HG02938 (cell line): Measurements from ENCODE around the gene UGCG.
"Not testable (repeated sequence)": the region's sequence is repeated elsewhere in the genome, so short reads cannot be mapped to it uniquely, and the experiment has no call there.

Experiments
- ATAC-seq: cut with Tn5 transposase; IDR thresholded peaks from one replicate; pipeline ENCODE4 v1.9.1; 2021; ENCODE audit warnings: mild to moderate bottlenecking, moderate library complexity; ENCODE audit not compliant: unreplicated experiment

Gene UGCG

DNA sequence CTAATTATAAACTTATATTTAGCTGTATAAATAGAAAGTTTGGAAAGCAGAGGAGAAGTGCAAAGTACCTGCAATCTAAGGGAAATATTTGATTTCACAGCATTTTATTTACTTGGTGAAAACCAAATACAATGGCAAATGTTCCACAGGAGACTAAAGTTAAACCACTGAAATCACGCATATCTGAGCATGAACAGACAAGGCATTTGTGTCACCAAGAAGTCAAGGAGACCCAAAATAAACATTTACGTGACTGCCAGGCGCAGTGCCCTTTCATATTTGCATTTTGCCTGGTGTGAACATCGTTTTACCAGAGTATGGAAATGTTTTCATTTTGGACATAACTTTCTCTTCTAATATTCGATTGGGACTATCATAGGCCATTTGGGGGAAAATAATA lies 20.6 kb downstream of the UGCG start:
- no peak for ATAC-seq

DNA sequence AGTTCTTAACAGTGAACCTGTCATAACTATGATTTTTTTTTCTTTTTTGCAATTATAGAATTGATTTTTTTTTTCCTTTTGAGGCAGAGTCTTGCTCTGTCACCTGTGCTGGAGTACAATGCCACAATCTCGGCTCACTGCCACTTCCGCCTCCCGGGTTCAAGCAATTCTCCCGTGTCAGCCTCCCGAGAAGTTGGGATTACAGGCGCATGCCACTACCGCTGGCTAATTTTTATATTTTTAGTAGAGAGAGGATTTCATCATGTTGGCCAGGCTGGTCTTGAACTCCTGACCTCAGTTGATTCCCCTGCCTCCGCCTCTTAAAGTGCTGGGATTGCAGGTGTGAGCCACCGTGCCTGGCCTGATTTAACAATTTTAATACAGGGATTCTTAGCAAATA lies 21.4 kb downstream of the UGCG start:
- no peak for ATAC-seq

DNA sequence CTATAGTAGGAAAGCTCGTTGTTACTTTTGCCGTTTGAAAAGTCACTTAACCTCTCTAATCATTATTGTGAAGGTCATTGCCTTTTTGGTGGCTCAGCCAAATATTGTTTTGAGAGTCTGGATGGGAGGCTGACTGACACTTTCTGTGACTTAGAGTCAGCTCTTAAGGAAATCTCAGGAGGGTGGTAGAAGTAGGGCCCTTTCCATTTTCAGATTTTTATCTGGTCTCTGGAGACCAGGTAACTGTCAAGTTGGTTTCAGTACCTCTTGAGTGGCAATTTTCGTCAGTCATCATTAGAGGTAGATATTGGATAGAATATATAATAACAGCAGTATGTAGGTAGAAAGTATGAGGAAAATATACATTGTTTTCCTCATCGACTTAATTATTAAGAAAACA lies 23.3 kb downstream of the UGCG start:
- ATAC-seq = no peak

DNA sequence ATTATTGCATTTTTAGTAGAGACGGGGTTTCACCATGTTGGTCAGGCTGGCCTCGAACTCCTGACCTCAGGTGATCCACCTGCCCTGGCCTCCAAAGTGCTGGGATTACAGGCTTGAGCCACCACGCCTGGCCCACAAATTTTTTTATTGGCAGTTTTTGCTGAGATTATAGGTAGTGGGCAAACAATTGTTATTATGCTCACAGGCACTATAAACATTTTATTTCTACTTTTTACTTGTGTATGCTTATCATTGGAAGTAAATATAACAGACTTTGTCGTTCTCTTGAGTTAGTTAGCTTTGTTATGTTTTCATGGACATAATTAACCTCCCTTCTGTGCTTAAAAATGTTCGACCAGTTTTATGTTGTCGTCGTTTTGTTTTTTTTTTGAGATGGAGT lies 23.9 kb downstream of the UGCG start:
- no peak for ATAC-seq

DNA sequence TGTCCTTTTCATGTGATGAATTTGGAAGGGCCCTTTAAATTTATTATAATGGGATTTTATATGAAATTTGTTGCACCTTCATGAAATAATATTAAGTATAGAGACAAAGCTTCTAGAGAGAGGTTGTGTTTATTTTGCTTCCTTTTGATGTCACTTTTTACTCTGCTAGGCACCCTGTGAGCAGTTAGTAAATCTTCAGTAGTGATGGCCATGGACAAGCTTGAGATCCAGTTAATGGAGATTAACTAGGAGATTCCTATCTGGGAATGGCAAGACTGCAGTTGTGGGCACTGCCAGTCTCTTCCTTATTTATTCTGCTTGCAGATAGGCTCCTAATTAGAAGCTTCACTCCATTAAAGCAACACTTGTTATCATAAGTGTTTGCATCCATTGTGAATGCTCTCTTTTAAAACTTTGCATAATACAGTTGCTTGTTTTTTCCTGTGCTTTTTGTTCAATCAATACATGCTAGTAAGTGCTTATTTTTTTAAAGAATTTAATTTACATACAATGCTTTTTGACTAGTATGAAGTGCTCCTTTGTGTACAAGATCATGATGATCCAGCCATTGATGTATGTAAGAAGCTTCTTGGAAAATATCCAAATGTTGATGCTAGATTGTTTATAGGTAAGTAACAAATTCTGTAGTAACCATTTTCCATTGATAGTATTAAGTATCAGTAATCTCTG lies 25.9 kb downstream of the UGCG start:
- no peak for ATAC-seq

DNA sequence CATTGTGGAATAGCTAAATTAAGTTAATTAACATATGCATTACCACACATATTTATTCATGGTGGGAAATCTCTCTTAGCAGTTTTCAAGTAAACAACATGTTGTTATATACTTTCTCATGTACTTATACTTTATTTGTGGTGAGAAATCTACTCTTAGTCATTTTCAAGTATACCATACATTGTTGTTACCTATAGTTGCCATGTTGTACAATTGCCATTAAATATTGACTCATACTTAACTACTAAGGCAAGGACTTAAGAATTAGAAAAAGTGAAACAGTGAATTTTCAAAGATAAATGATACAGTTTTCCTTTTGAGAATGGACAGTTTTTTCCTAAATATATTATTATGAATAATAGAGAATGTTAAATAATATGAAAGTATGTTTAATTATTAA lies 27.7 kb downstream of the UGCG start:
- ATAC-seq = no peak

DNA sequence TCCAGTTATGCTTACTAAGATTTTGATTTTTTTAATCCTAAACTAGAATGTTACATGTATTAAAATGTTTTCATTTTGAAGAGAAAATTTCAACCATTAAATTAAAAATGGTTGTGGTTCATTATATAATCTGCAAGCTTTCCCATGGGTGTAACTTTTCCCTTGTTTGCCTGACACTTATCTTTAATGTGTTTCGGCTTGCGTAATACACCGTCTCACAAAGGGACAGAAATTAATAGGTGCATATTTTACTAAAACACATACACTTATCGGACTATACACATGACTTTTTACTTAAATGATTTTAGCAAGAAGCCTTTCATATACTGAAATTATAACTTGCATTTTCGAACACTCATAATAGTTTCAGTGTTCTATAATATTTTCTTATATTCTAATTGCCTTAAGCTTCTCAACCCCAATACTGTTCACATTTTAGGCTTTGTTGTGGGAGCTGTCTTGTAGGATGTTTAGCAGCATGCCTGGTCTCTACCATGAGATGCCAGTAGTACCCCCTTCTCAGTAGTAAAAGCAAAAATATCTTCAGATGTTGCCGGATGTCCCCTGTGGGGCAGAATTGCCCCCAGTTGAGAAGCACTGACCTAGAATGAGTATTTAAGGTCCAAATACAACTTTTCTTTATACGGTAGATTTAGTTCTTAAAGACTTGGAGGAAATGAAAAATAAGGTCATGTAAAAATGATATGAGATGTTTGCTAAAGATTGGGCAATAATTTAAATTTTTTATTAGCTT lies 28.6 kb downstream of the UGCG start:
- no peak for ATAC-seq

DNA sequence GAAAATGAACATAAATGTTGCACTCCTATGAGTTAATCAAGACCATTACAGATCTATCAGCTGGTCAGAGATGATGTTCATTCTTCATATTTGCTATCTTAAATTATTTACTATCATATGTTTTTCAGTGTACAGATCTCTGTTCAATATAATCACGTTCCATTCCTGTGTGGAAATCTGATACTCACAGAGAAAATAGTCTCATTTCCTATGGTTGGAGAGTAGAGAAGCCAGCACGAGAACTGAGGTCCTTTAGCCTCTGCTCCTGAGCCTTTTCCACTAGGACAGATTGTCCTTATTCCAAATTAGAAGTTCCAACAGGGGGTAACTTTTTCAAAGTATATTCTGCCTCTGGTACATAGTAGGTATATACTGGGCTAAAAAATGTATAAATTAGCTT lies 29.2 kb downstream of the UGCG start:
- ATAC-seq = no peak

DNA sequence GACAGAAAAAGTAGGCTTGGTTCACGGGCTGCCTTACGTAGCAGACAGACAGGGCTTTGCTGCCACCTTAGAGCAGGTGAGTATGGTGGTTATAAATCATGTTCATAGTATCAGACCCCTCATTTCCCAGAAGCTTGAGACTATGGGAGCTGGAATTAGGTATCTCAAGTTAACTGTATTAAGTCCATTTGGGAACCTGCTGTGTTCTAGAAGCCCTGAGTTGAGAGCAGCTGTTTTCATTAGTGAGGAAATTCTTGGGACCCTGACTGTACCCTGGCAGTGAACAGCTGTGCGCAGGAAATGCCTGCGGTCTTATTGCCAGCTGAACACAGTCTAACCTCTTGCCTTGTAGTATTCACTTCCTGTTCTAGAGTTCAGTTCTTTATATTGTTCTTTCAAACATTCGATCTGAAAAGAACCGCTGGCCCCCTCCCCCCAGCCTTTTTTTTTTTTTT lies 29.8 kb downstream of the UGCG start:
- peak; percentile 98 for ATAC-seq

DNA sequence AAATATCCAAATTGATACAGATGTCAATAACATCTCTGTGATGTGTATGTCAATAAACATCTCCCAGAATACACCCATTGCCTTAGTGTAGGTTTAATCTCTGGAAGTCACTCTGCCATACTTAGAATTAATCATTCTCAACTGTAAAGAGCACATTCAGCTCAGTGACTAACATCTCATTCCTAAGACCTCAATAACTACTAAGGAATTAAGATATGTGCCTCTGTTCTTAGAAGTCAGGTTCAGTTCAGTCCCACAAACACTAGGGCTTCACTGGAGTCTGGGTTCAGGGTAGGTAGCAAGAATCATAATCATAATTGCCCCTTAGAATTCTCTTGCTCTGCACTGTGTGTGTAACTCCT lies 31.7 kb downstream of the UGCG start:
- ATAC-seq = no peak

DNA sequence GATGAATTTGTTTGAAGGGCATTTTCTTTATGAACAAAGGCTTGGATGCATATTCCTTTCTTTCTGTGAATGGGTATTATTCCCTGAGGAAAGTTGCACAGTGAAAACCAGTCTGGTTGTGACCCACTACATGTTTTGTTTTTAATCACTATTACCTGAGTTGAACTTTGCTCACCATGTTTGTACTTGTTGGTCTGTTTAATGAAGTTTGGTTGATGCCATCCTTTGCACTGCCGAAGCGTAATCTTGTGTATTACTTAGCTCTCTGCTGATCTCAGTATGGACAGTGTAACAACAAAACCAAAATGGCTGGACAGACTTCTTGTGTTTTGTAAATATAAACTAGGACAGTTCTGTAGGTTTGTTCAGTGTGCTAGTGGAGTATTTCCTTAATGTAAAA lies 38.1 kb downstream of the UGCG start:
- ATAC-seq = no peak

DNA sequence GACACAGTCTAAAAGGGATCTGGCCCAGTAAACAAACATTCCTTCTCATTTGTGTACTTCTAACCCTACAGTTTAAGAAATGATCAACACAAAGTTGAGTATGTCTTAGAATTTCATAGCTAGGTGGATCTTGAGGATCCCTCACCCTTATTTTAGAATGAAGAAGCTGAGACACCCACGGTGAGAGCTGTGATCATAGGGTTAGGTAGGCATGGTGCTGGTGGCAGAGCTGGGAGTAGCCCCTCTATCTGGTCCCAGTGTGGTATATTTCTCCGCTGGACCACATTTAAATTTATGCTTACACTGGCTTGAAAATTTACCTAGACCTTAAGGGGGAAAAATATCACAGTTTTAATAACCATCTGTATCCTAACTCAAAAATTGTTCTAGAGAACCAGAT lies 39.8 kb downstream of the UGCG start:
- no peak for ATAC-seq

DNA sequence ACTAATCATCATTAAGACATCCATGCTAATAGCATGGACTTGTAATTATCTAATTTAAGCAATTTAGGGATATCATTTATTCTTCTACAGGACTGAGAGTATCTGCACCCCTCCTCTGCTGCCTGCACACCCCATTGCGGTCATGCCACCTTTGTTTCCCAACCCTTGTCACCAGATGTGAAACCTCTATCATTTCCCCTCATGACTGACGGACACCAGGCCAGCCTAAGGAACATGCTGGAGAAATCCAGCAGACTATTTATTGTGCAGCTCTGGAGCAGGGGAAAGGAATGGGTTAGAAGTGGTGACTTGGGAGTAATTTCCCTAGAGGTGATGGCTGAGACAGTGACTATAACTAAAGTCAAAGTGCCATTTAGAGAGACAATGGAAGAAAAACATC lies 40.7 kb downstream of the UGCG start:
- no peak for ATAC-seq

DNA sequence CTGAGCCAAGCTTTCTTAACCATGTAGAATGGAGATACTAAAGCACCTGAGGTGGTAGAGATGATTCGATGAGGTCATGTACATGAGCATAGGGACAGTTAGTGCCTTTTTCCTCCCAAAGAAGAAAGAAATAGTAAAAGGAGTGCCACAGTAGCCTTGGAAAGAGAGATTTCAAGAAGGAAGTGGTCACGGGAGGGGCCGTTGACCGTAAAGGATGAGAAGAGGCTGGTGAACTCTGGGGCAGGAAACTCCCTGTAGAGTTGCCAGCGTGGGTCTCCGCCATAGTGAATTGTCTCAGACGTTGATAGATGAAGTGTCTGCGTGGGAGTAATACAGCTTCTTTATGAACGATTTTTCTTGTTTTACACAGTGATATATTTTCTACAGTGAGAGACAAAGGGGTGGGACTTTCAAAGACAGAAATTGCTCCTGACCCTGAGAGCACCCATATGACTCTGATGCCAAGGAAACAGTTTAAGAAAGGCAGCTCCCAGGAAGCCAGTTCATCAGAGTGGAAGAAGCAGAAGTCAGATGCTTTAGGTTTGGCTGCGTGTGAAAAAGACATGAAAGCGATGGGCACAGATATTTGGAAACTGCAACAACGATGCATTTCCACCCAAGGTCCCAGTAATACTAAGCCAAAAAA lies 41.3 kb downstream of the UGCG start:
- no peak for ATAC-seq

DNA sequence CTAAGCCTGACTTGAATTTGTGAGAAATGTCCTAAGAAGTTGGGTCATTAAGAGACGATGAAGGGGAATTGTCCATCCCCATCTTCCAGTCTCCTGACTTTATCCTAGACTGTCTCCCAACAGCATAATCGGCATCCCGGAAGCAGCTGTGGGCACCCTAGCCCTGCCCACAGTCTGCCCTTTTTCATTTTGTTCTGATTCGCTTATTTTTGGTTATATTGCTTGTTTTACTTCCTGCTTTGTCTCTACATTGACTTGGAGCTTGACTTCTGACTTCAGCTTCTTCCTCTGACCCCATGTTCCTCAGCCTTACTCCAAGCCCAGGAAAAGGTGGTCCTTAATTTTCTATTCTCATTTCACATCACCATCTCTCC lies 41.8 kb downstream of the UGCG start:
- no peak for ATAC-seq

DNA sequence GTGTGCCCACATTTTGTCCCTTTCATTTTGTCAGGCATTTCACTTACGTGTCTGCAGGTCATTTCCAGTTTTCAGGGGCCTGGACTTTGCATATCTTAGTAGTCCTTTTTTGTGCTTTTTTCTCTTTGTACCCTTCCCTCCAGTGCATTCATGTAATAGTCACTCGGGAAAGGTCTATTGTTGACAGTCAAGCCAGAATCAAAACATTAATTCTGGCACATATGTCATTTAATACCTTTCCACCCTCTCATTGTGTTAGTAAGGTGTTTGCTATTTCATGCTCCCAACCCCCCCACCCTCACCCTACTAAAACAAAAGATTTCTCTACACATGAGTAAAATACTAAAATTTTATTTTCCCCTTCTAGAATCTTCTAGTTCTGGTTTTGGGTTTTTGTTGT lies 42.7 kb downstream of the UGCG start:
- no peak for ATAC-seq

DNA sequence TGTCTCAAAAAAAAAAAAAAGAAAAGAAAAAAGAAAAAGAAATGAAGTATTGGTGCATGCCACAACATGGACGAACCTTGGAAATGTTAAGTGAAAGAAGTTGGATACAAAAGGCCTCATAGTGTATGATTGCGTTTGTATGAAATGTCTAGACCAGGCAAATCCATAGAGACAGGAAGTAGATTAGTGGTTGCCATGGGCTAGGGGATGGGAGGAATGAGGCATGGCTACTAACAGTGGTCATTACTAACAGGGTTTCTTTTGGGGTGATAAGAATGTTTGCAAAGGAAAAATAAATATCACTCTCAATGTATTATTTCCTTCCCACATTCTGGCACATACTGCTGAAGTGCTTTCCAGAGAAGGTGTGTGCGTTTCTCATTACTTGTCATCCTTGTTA lies 44.1 kb downstream of the UGCG start:
- ATAC-seq = no peak

DNA sequence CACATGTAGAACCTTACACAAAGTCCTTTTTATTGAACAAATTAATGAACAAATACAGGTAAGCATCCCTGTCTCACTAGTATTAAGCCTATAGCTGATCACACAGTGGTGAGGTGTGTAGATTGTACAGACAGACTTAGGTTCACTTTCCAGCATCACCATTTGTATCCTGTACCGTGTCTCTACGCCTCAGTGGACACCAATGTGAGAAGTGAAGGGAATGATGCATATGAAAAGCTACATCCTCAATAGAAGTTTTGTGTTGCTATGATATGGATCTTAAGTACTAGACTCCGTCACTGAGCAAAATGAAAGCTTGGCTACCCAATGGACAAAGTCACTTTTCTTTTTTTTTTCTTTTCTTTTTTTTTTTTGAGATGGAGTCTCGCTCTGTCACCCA lies 46.6 kb downstream of the UGCG start:
- no peak for ATAC-seq

DNA sequence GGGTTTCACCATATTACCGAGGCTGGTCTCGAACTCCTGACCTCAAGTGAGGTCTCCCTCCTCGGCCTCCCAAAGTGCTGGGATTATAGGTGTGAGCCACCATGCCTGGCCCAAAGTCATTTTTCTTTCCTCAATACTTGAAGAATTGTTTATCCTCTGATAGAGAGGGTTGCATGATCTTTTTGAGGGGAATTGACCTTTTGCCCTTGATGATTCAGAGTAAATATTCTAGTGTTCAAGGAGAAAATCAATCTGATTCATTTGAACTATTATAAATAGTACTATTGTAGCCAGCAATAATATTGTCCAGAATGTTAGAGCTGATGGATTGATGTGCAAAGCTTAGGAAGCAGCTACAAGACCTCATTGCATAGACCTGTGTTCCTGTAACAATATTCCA lies 47.1 kb downstream of the UGCG start:
- ATAC-seq = no peak

DNA sequence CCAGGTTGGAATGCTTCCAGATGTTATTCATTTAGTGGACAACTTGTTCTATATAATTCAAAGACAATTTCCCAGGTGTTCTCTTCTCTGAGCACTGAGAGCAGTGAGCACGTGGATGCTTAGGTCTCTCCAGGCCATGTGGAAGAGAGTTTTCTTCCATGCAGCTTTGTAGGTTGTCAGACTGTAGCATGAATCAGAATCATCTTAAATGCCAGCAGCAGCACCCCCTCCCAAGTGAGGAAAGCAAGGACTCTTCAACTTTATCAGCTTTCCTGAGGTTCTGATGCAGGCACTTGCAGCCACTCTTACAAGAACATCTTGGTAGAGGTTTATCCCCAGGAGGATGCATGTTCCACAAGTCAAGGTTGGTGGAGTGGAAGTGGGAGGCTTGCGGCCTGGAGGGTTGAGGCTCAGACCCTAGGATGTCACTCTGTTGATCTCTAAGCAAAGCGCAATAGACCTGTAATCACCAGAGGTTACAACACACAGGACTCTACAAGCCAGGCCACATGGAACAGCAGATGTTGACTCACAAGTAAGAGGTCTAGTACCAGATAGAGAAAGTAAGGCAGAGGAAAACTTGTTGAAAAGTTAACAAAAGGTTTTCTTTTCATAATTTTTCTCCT lies 47.7 kb downstream of the UGCG start:
- ATAC-seq = no peak

DNA sequence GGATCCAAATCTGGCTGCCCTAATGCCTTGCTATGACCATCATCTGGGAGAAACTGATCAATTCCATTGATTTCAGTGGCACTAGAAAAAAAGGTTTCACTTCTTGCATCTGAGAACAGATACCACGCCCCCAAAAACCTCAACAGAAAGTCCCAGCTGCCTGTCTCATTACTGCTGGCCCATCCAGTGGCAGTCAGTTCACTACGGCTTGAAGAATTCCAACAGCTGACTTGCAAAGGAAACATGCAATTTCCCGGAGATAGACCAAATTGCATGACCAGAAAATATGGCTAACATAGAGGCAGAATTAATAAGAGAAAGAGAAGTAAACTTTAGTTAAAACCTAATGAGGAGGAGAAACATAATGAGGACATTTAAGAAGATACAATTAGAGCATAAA lies 48.6 kb downstream of the UGCG start:
- peak; percentile 87 for ATAC-seq

DNA sequence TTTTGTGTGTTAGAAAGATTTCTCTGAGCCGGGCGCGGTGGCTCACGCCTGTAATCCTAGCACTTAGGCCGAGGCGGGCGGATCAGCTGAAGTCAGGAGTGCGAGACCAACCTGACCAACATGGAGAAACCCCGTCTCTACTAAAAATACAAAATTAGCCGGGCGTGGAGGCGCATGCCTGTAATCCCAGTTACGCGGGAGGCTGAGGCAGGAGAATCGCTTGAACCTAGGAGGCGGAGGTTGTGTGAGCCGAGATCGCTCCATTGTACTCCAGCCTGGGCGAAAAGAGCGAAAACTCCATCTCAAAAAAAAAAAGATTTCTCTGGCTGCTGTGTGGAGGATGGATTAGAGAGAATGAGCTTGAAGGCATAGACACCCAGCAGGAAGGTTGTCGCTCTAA lies 51.5 kb downstream of the UGCG start:
- not testable (repeated sequence) for ATAC-seq
